WTC11 (cell line): ENCODE measurements around the gene MCUR1.
"Not testable (repeated sequence)": the region's sequence is repeated elsewhere in the genome, so short reads cannot be mapped to it uniquely, and the experiment has no call there.

Experiments used
- CTCF ChIP-seq: fragments of 200-600 bp; IDR thresholded peaks from 2 replicates; pipeline ENCODE4 v1.8.0; 2022; ENCODE audit warnings: antibody characterized with exemption
- SMAD4 ChIP-seq: sonication (generic); formaldehyde crosslinking; IDR thresholded peaks from 2 replicates; pipeline ENCODE4 v1.8.0; 2022; ENCODE audit warnings: mild to moderate bottlenecking, missing genetic modification reagents
- SP1 ChIP-seq: sonication (generic); formaldehyde crosslinking; conservative IDR thresholded peaks from 2 replicates; pipeline ENCODE4 v1.8.1; 2022; ENCODE audit warnings: missing genetic modification reagents
- TEAD4 ChIP-seq: sonication (generic); formaldehyde crosslinking; IDR thresholded peaks from 2 replicates; pipeline ENCODE4 v1.8.0; 2022; ENCODE audit warnings: mild to moderate bottlenecking, missing genetic modification reagents
- ZBTB43 ChIP-seq: sonication (generic); formaldehyde crosslinking; IDR thresholded peaks from 2 replicates; pipeline ENCODE4 v1.8.1; 2023; ENCODE audit warnings: mild to moderate bottlenecking, missing genetic modification reagents

- not testable (repeated sequence) for TF ChIP-seq SP1; TEAD4 (CRISPR knock-in tag); ZBTB43 (CRISPR knock-in tag); CTCF; SMAD4 (CRISPR knock-in tag)
Measured at GRCh38 chr6:13834018-13834417, 19.7 kb upstream of the MCUR1 start.
